MM.1S (cell line): ENCODE data around the gene ABCC6.

Source experiments
- DNase-seq: peaks from one replicate; pipeline ENCODE4 v3.0.0-alpha.2; 2015
- H2AFZ ChIP-seq: fragments of 300-600 bp; sonication (generic); 2 replicates; pipeline ENCODE4 v1.6.0; 2016; ENCODE audit warnings: antibody characterized with exemption, low read length
- H3F3A ChIP-seq: fragments of 300-600 bp; sonication (generic); 2 replicates; pipeline ENCODE4 v1.6.1; 2016; ENCODE audit warnings: mild to moderate bottlenecking, antibody characterized with exemption, low read length, moderate library complexity, mixed read lengths; ENCODE audit not compliant: insufficient read depth
- H3K27ac ChIP-seq: fragments of 300-600 bp; sonication (generic); 2 replicates; pipeline ENCODE4 v1.5.1; 2016; ENCODE audit warnings: mild to moderate bottlenecking, low read length
- H3K27me3 ChIP-seq: fragments of 300-600 bp; sonication (generic); replicated peaks from 2 replicates; pipeline ENCODE4 v1.6.0; 2016; ENCODE audit warnings: low read length; ENCODE audit not compliant: insufficient read depth
- H3K36me3 ChIP-seq: fragments of 300-600 bp; sonication (generic); replicated peaks from 2 replicates; pipeline ENCODE4 v1.6.1; 2016; ENCODE audit warnings: mild to moderate bottlenecking, low read length, mixed read lengths; ENCODE audit not compliant: insufficient read depth
- H3K4me1 ChIP-seq: fragments of 300-600 bp; sonication (generic); 2 replicates; pipeline ENCODE4 v1.6.1; 2016; ENCODE audit warnings: low read length, mixed read lengths
- H3K4me2 ChIP-seq: fragments of 300-600 bp; sonication (generic); 2 replicates; pipeline ENCODE4 v1.6.0; 2016; ENCODE audit warnings: low read depth, low read length
- H3K4me3 ChIP-seq: fragments of 300-600 bp; sonication (generic); 2 replicates; pipeline ENCODE4 v1.5.1; 2016; ENCODE audit warnings: low read length, mixed read lengths
- H3K79me2 ChIP-seq: fragments of 300-600 bp; sonication (generic); 2 replicates; pipeline ENCODE4 v1.6.1; 2016; ENCODE audit warnings: mixed run types, low read length, mixed read lengths
- H3K9ac ChIP-seq: fragments of 300-600 bp; sonication (generic); 2 replicates; pipeline ENCODE4 v1.6.1; 2016; ENCODE audit warnings: low read length, mixed read lengths
- H3K9me2 ChIP-seq: fragments of 300-600 bp; sonication (generic); replicated peaks from 2 replicates; pipeline ENCODE4 v1.6.1; 2016; ENCODE audit warnings: mild to moderate bottlenecking, low read length, mixed read lengths; ENCODE audit not compliant: insufficient read depth
- H3K9me3 ChIP-seq: fragments of 300-600 bp; sonication (generic); replicated peaks from 2 replicates; pipeline ENCODE4 v1.6.1; 2016; ENCODE audit warnings: mild to moderate bottlenecking, low read length, mixed read lengths; ENCODE audit not compliant: insufficient read depth
- H4K20me1 ChIP-seq: fragments of 300-600 bp; sonication (generic); 2 replicates; pipeline ENCODE4 v1.6.1; 2016; ENCODE audit warnings: mild to moderate bottlenecking, low read length, moderate library complexity, mixed read lengths; ENCODE audit not compliant: insufficient read depth
- CTCF ChIP-seq: fragments of 300-600 bp; sonication (generic); IDR thresholded peaks from 2 replicates; pipeline ENCODE4 v1.5.1; 2016; ENCODE audit warnings: antibody characterized with exemption, low read length, mixed read lengths
- EZH2 ChIP-seq: fragments of 300-600 bp; sonication (generic); optimal IDR thresholded peaks from 2 replicates; pipeline ENCODE3; 2017; ENCODE audit warnings: low read depth, mild to moderate bottlenecking, antibody characterized with exemption, low read length, mixed read lengths
- EZH2phosphoT487 ChIP-seq: fragments of 300-600 bp; sonication (generic); IDR thresholded peaks from 2 replicates; pipeline ENCODE4 v1.6.1; 2018; ENCODE audit warnings: antibody characterized with exemption, low read length

ABCC6 gene

GRCh38 chr16:16151315-16151714 lies 72.0 kb downstream of the ABCC6 start:
- H3K4me2 ChIP-seq: no peak overlapping the region
- no peaks in the 10 kb centered on the region for H3K9me2 ChIP-seq
- no peak overlapping the region for H2AFZ ChIP-seq
- no peaks in the 10 kb centered on the region for H4K20me1 ChIP-seq
- no peak overlapping the region for H3K4me3 ChIP-seq
- H3K79me2 ChIP-seq: no peaks in the 10 kb centered on the region
- no peaks in the 10 kb centered on the region for H3F3A ChIP-seq
- H3K27me3 ChIP-seq: no peaks in the 10 kb centered on the region
- no peaks in the 10 kb centered on the region for H3K36me3 ChIP-seq
- no peak overlapping the region for H3K9ac ChIP-seq
- no peak overlapping the region for H3K27ac ChIP-seq
- H3K9me3 ChIP-seq: no peaks in the 10 kb centered on the region
- no peak for DNase-seq
- TF ChIP-seq EZH2phosphoT487 (no peak), CTCF (no peak), EZH2 (no peak)
- H3K4me1 ChIP-seq: no peaks in the 10 kb centered on the region

GRCh38 chr16:16150878-16151152 lies 72.5 kb downstream of the ABCC6 start:
- Histone ChIP-seq H3K27me3 (no peaks in the 10 kb centered on the region), H3K9ac (no peak overlapping the region), H3K4me2 (no peak overlapping the region), H3K9me3 (no peaks in the 10 kb centered on the region), H3K4me3 (no peak overlapping the region), H4K20me1 (no peaks in the 10 kb centered on the region), H3K27ac (no peak overlapping the region), H3F3A (no peaks in the 10 kb centered on the region), H3K9me2 (no peaks in the 10 kb centered on the region), H3K79me2 (no peaks in the 10 kb centered on the region), H3K36me3 (no peaks in the 10 kb centered on the region), H3K4me1 (no peaks in the 10 kb centered on the region), H2AFZ (no peak overlapping the region)
- no peak for DNase-seq
- no peak for TF ChIP-seq EZH2

GRCh38 chr16:16150117-16150877 lies 73.0 kb downstream of the ABCC6 start:
- no peaks in the 10 kb centered on the region for H3K36me3 ChIP-seq
- DNase-seq: no peak
- no peaks in the 10 kb centered on the region for H3K9me2 ChIP-seq
- TF ChIP-seq EZH2 (no peak), EZH2phosphoT487 (no peak), CTCF (no peak)
- no peaks in the 10 kb centered on the region for H3F3A ChIP-seq
- H3K9ac ChIP-seq: no peak overlapping the region
- no peak overlapping the region for H2AFZ ChIP-seq
- no peaks in the 10 kb centered on the region for H4K20me1 ChIP-seq
- H3K4me3 ChIP-seq: no peak overlapping the region
- H3K4me1 ChIP-seq: no peaks in the 10 kb centered on the region
- no peaks in the 10 kb centered on the region for H3K9me3 ChIP-seq
- no peak overlapping the region for H3K4me2 ChIP-seq
- no peak overlapping the region for H3K27ac ChIP-seq
- H3K27me3 ChIP-seq: no peaks in the 10 kb centered on the region
- H3K79me2 ChIP-seq: no peaks in the 10 kb centered on the region

GRCh38 chr16:16149710-16150116 lies 73.6 kb downstream of the ABCC6 start:
- no peak overlapping the region for H3K4me3 ChIP-seq
- H2AFZ ChIP-seq: no peak overlapping the region
- DNase-seq: no peak
- no peaks in the 10 kb centered on the region for H3F3A ChIP-seq
- no peaks in the 10 kb centered on the region for H3K27me3 ChIP-seq
- TF ChIP-seq EZH2 (no peak), CTCF (no peak), EZH2phosphoT487 (no peak)
- H3K9me2 ChIP-seq: no peaks in the 10 kb centered on the region
- no peaks in the 10 kb centered on the region for H3K36me3 ChIP-seq
- no peak overlapping the region for H3K4me2 ChIP-seq
- no peaks in the 10 kb centered on the region for H3K4me1 ChIP-seq
- no peak overlapping the region for H3K27ac ChIP-seq
- no peak overlapping the region for H3K9ac ChIP-seq
- no peaks in the 10 kb centered on the region for H4K20me1 ChIP-seq
- no peaks in the 10 kb centered on the region for H3K9me3 ChIP-seq
- no peaks in the 10 kb centered on the region for H3K79me2 ChIP-seq
